OCI-M2 (cell line): ENCODE data around the gene ELOVL7.
"Not testable (repeated sequence)": the region's sequence is repeated elsewhere in the genome, so short reads cannot be mapped to it uniquely, and the experiment has no call there.

Source experiments
- DNase-seq: peaks from one replicate; lab custom pipeline; 2025; ENCODE audit not compliant: unreplicated experiment; lab: John Stamatoyannopoulos, UW

The ELOVL7 gene

DNA sequence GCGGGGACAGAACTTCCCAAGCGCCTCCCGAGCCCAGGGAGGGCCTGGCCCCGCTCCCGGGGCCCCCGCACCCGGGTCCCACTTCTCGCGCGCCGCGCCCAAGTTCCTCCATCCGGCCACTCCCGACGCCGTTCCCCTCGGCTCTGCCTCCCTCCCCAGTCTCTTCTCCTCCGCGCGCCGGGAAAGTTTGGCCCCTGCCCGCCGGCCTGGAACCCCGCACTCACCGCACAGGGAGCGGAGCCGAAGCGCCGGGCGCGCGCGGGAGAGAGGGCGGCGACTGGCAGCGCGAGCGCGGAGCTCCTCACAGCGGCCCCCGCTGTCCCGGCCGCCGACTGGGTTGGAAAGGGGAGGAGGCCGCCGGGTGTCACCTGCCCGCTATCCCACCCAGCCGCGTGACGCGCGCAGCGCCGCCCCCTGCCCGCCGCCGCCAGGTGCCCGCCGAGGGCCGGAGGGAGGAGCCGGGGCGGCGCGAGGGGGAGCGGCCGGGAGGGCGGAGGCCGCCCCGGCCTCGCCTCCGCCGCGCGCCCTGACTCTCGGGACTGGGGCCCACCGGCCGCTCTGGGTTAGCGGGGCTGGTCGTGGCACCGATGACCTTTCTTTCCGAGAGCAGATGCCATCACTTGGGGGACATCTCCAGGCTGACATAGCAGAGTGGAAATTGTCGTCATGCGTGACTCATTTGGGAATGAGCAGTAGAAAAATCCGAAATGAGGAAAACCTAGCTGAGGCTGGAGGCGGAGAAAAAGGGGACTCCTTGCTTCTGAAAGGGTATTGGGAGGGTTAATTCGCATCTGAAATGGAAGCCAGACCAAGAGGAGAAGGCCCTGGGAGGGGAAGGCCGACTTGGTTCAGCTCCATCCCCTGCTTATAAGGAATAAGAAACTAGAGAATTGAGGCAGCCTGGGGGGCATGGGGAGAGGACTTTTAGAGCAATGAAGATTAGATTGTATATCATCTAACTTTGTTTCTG is at the start of gene ELOVL7:
TSS of gene ELOVL7 (minus strand) at position 334 of the 970 bp plus-strand sequence. CDS start 56,872 bp downstream, outside the sequence.
- DNase-seq = no peak

DNA sequence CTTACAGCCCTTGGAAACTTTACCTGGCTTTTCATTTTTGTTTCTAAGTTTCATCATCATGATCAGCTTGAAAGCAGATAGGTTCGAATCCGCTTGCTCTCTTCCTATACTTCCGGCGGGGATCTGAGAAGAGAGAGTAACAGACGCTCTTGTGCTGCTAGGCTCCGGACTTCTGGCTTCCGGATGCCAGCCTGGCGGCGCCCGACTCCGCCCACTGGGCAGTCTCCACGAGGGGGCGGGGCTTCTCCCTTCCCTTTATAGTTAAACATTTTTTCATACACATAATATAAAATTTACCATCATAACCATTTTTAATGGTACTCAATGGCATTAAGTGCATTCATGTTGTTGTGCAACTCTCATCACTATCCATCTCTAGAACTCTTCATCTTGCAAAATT is 49.5 kb upstream of the ELOVL7 start:
- DNase-seq = no peak

GRCh38 chr5:60891667-60892066 is 47.6 kb upstream of the ELOVL7 start:
- no peak for DNase-seq

DNA sequence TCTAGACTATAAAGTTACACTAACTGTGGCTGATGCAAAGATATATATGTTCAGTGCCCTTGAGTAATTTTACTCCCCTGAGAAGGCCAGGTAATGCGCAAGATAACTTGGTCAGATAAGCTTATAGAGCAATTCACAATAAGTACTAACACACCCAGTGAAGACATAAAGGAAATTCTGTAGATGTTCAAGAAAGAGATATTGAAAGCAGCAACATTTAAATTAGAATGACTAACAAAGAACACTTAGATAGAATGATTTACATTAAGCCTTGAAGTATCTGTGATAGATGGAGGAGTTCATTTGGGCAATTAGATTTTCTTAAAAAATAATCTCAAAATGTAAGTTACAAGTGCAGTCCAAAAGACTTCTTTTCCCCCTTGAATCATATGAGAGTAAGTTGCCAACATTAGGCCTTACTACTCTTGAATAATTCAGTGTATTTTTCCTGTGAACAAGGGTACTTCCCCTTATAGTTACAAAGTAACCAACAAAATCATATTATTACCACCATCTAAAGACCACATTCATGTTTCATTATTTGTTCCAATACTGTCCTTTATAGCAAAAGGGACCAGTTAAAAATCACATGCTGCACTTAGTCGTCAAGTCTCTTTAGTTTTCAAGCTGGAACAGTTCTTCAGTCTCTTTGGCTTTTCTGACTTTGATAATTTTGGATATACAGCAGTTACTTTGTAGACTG is 44.4 kb upstream of the ELOVL7 start:
- no peak for DNase-seq

GRCh38 chr5:60887746-60888145 is 43.7 kb upstream of the ELOVL7 start:
- DNase-seq = no peak

DNA sequence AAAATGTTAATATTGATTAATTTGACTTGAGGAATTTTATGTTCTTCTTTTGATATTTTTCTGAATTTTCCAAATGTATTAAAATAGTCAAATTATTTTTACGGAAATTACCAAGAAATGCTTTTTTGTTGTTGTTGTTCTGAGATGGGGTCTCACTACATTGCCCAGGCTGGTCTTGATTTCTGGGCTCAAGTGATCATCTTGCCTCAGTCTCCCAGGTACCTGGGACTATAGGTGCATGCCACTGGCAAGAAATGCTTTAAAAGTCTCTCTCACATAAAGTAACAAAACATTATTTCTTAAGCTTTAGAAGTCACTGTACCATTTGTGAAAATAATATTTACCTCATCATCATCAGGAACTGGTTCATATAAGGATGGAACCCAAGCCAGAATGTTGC is 43.0 kb upstream of the ELOVL7 start:
- no peak for DNase-seq

- DNase-seq = no peak
These were observed 42.1 kb upstream of the ELOVL7 start for GRCh38 chr5:60886158-60886557.

DNA sequence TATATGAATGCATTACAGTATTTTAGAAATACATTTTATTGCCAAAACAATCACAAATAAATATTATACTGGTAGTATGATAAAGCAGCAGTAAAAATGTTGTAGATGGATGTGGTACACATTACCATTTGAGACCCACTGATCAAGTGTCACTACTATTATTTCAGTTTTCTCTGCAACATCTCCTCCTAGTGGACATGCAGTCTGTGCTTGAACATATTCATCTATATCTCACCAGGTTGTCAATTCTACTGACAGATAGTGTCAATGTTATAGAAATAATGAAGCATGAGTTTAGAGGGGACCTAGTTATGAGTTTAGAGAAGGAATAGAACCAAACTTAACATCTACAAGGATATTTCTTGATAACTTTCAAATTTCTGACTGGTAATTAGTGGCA is 39.2 kb upstream of the ELOVL7 start:
- DNase-seq = peak; percentile 7

GRCh38 chr5:60872892-60873291 is 28.8 kb upstream of the ELOVL7 start:
- no peak for DNase-seq

DNA sequence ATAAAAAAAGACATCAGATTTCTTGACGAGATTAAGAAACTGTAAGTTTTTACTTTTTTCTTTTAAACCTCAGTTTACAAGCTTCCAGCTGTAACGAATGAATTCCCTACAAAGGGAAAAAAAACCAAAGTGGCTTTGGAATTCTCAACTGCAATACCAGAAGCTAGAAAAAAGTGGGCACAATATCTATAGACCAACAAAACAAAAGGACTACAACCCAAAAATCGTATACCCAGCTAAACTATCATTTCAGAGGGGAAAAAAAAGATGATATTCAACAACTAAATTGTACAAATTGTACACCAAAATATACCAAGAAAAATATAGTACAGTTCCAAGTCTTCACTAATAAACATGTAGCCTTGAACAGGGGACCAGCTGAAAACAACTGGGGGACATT is 26.8 kb upstream of the ELOVL7 start:
- DNase-seq = no peak

DNA sequence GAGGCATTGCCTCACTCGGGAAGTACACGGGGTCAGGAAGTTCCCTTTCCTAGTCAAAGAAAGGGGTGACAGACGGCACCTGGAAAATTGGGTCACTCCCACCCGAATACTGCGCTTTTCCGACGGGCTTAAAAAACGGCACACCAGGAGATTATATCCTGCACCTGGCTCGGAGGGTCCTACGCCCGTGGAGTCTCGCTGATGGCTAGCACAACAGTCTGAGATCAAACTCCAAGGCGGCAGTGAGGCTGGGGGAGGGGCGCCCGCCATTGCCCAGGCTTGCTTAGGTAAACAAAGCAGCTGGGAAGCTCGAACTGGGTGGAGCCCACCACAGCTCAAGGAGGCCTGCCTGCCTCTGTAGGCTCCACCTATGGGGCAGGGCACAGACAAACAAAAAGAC is 16.5 kb upstream of the ELOVL7 start:
- not testable (repeated sequence) for DNase-seq

DNA sequence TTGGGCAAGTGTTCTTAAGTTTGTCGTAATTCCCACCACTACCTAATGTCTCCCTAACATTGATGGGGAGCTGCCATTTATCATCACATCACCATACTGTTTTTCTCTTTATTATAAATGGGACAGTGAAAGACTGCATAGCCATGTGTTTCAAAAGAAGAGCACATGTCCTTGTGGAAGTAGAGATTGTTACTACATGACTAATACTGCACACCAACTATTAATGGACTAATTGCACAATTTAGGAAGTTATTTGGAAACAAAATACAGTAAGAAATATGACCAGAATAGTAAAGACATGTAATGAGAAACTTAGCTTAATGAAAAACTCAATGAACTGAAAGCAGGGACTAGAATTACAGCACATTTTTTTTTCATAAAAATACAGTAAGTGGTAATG is 12.0 kb upstream of the ELOVL7 start:
- DNase-seq = no peak

GRCh38 chr5:60852940-60853339 is 8.9 kb upstream of the ELOVL7 start:
- DNase-seq = no peak

DNA sequence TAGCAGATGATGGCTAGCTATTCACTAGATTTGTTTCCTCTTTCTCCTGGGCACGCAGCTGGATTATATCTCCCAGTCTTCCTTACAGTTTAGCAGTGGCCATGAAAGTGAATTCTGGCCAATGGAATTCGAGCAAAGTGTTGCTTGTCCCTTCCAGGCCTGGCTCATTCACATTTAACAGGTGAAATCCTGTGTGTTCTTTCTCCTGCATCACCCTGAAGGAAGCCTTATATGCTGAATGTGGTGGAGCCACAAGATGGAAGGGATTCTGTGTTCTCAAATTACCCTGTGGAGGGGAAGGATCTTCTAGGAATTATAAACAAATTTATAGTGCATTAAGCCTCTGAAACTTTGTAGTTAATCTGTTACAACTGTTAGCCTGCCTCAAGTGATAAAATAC is 8.2 kb upstream of the ELOVL7 start:
- no peak for DNase-seq

DNA sequence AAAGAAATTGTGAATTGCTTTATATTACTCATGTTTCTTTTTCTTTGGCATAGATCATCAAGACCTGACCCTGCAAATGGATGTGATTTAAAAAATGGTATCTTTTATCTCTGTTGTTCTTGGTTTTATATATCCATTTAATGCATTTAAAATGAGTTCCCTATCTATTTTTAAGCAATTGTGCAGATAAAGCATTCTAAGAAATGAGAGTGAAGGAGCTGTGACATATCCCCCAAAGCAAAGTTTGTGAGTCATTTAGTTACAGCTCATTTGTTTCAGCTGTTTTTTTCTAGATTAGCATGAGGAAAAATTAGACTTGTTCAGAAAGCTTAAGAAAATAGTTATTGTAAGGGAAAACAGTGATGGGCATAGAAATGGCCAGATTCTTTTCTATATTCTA is 7.6 kb upstream of the ELOVL7 start:
- DNase-seq = no peak

GRCh38 chr5:60846298-60846697 is 2.2 kb upstream of the ELOVL7 start:
- DNase-seq = no peak

DNA sequence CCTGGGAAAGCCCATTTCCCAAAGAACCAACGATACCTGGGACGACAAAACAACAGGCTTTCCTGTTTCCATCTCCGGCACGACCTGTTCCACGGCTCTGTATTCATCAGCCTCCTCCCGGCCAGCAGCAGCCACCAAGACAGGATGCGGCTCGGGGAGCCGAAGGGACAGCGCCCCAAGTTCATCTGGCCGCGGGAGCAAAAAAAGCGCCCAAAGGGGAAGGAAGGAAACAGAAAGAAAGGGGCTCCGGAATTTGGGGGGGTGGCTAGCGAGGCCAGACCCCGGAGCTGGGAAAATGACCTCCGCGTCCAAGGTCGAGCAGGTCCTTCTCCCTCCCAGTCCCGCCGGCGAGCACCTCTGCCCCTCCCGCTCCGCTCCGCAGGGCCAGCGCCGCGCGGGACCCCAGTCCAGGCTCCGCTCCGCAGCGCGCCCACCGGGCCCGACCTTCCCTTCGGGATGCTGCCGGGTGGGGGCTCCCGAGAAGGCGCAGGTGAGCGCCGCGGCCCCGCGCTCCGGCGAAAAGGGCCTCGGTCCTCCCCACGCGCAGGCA is 608 bp downstream of the ELOVL7 start:
- DNase-seq = no peak

- DNase-seq = no peak
These were observed 1.1 kb downstream of the ELOVL7 start for GRCh38 chr5:60842871-60843385.

GRCh38 chr5:60841361-60841760 is 2.7 kb downstream of the ELOVL7 start:
- DNase-seq = no peak

DNA sequence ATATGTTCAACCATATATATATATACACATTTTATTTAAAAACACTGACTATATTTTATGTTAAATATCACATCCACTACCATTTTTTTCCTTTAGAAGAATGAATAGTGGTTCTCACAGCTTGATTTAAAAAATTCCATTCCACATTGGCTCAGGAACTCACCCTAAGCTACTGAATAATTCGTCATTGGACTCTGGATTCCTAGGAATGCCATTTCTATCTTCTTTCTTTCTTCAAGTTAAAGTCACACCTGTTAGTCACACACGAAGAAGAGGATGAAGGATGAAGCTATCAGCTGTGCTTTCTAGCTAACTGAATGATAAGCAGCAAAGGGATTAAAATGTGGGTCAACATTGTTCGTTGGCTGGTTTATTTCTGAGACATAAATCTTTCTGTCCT is 7.9 kb downstream of the ELOVL7 start:
- no peak for DNase-seq

- DNase-seq = no peak
These were observed 8.5 kb downstream of the ELOVL7 start for GRCh38 chr5:60835554-60835953.

GRCh38 chr5:60833520-60833919 is 10.5 kb downstream of the ELOVL7 start:
- no peak for DNase-seq
